ENCODE data around the gene CDK14.
"Not testable (repeated sequence)": the region's sequence is repeated elsewhere in the genome, so short reads cannot be mapped to it uniquely, and the experiment has no call there.

The CDK14 gene

GRCh38 chr7:90792301-90792700, 196.2 kb downstream of the CDK14 start:
- DNase-seq (ENCODE audit: low read depth): no peak

- DNase-seq (ENCODE audit: low read depth): not testable (repeated sequence)
Measured at GRCh38 chr7:90794234-90794633, 198.1 kb downstream of the CDK14 start.

- DNase-seq (ENCODE audit: low read depth): no peak
Measured at GRCh38 chr7:90797596-90797995, 201.5 kb downstream of the CDK14 start.

GRCh38 chr7:90804370-90804769, 208.2 kb downstream of the CDK14 start:
- no peak for DNase-seq (ENCODE audit: low read depth)

- not testable (repeated sequence) for DNase-seq (ENCODE audit: low read depth)
Measured at GRCh38 chr7:90815552-90815951, 219.4 kb downstream of the CDK14 start.

GRCh38 chr7:90816511-90817142, 220.5 kb downstream of the CDK14 start:
- no peak for DNase-seq (ENCODE audit: low read depth)

GRCh38 chr7:90817151-90817550, 221.0 kb downstream of the CDK14 start:
- DNase-seq (ENCODE audit: low read depth): no peak

- DNase-seq (ENCODE audit: low read depth): no peak
Measured at GRCh38 chr7:90817846-90818245, 221.7 kb downstream of the CDK14 start.

GRCh38 chr7:90818341-90818740, 222.2 kb downstream of the CDK14 start:
- no peak for DNase-seq (ENCODE audit: low read depth)

GRCh38 chr7:90821961-90822620, 226.0 kb downstream of the CDK14 start:
- DNase-seq (ENCODE audit: low read depth): no peak

GRCh38 chr7:90824386-90825307, 228.5 kb downstream of the CDK14 start:
- no peak for DNase-seq (ENCODE audit: low read depth)

- DNase-seq (ENCODE audit: low read depth): no peak
Measured at GRCh38 chr7:90825779-90826178, 229.7 kb downstream of the CDK14 start.

GRCh38 chr7:90828601-90829000, 232.5 kb downstream of the CDK14 start:
- no peak for DNase-seq (ENCODE audit: low read depth)

GRCh38 chr7:90830308-90830707, 234.2 kb downstream of the CDK14 start:
- no peak for DNase-seq (ENCODE audit: low read depth)

GRCh38 chr7:90832726-90833125, 236.6 kb downstream of the CDK14 start:
- DNase-seq (ENCODE audit: low read depth): no peak

GRCh38 chr7:90833443-90833842, 237.3 kb downstream of the CDK14 start:
- DNase-seq (ENCODE audit: low read depth): no peak

- no peak for DNase-seq (ENCODE audit: low read depth)
Measured at GRCh38 chr7:90834771-90835170, 238.7 kb downstream of the CDK14 start.

GRCh38 chr7:90835861-90836260, 239.7 kb downstream of the CDK14 start:
- DNase-seq (ENCODE audit: low read depth): no peak

- DNase-seq (ENCODE audit: low read depth): no peak
Measured at GRCh38 chr7:90836937-90837336, 240.8 kb downstream of the CDK14 start.

- no peak for DNase-seq (ENCODE audit: low read depth)
Measured at GRCh38 chr7:90838799-90839198, 242.7 kb downstream of the CDK14 start.

- no peak for DNase-seq (ENCODE audit: low read depth)
Measured at GRCh38 chr7:90839316-90839715, 243.2 kb downstream of the CDK14 start.

GRCh38 chr7:90839727-90840291, 243.7 kb downstream of the CDK14 start:
- no peak for DNase-seq (ENCODE audit: low read depth)
